MM.1S (cell line): Measurements from ENCODE around the gene PARD3.

Experiments used
- DNase-seq: peaks from one replicate; pipeline ENCODE4 v3.0.0-alpha.2; 2015
- H2AFZ ChIP-seq: fragments of 300-600 bp; sonication (generic); 2 replicates; pipeline ENCODE4 v1.6.0; 2016; ENCODE audit warnings: antibody characterized with exemption, low read length
- H3F3A ChIP-seq: fragments of 300-600 bp; sonication (generic); 2 replicates; pipeline ENCODE4 v1.6.1; 2016; ENCODE audit warnings: mild to moderate bottlenecking, antibody characterized with exemption, low read length, moderate library complexity, mixed read lengths; ENCODE audit not compliant: insufficient read depth
- H3K27ac ChIP-seq: fragments of 300-600 bp; sonication (generic); 2 replicates; pipeline ENCODE4 v1.5.1; 2016; ENCODE audit warnings: mild to moderate bottlenecking, low read length
- H3K27me3 ChIP-seq: fragments of 300-600 bp; sonication (generic); replicated peaks from 2 replicates; pipeline ENCODE4 v1.6.0; 2016; ENCODE audit warnings: low read length; ENCODE audit not compliant: insufficient read depth
- H3K36me3 ChIP-seq: fragments of 300-600 bp; sonication (generic); replicated peaks from 2 replicates; pipeline ENCODE4 v1.6.1; 2016; ENCODE audit warnings: mild to moderate bottlenecking, low read length, mixed read lengths; ENCODE audit not compliant: insufficient read depth
- H3K4me1 ChIP-seq: fragments of 300-600 bp; sonication (generic); 2 replicates; pipeline ENCODE4 v1.6.1; 2016; ENCODE audit warnings: low read length, mixed read lengths
- H3K4me2 ChIP-seq: fragments of 300-600 bp; sonication (generic); 2 replicates; pipeline ENCODE4 v1.6.0; 2016; ENCODE audit warnings: low read depth, low read length
- H3K4me3 ChIP-seq: fragments of 300-600 bp; sonication (generic); 2 replicates; pipeline ENCODE4 v1.5.1; 2016; ENCODE audit warnings: low read length, mixed read lengths
- H3K79me2 ChIP-seq: fragments of 300-600 bp; sonication (generic); 2 replicates; pipeline ENCODE4 v1.6.1; 2016; ENCODE audit warnings: mixed run types, low read length, mixed read lengths
- H3K9ac ChIP-seq: fragments of 300-600 bp; sonication (generic); 2 replicates; pipeline ENCODE4 v1.6.1; 2016; ENCODE audit warnings: low read length, mixed read lengths
- H3K9me2 ChIP-seq: fragments of 300-600 bp; sonication (generic); replicated peaks from 2 replicates; pipeline ENCODE4 v1.6.1; 2016; ENCODE audit warnings: mild to moderate bottlenecking, low read length, mixed read lengths; ENCODE audit not compliant: insufficient read depth
- H3K9me3 ChIP-seq: fragments of 300-600 bp; sonication (generic); replicated peaks from 2 replicates; pipeline ENCODE4 v1.6.1; 2016; ENCODE audit warnings: mild to moderate bottlenecking, low read length, mixed read lengths; ENCODE audit not compliant: insufficient read depth
- H4K20me1 ChIP-seq: fragments of 300-600 bp; sonication (generic); 2 replicates; pipeline ENCODE4 v1.6.1; 2016; ENCODE audit warnings: mild to moderate bottlenecking, low read length, moderate library complexity, mixed read lengths; ENCODE audit not compliant: insufficient read depth
- EZH2 ChIP-seq: fragments of 300-600 bp; sonication (generic); optimal IDR thresholded peaks from 2 replicates; pipeline ENCODE3; 2017; ENCODE audit warnings: low read depth, mild to moderate bottlenecking, antibody characterized with exemption, low read length, mixed read lengths
- EZH2phosphoT487 ChIP-seq: fragments of 300-600 bp; sonication (generic); IDR thresholded peaks from 2 replicates; pipeline ENCODE4 v1.6.1; 2018; ENCODE audit warnings: antibody characterized with exemption, low read length
- TF ChIP-seq, protein P1 (sequence below): fragments of 300-600 bp; sonication (generic); IDR thresholded peaks from 2 replicates; pipeline ENCODE4 v1.5.1; 2016; ENCODE audit warnings: antibody characterized with exemption, low read length, mixed read lengths

PARD3 gene

DNA sequence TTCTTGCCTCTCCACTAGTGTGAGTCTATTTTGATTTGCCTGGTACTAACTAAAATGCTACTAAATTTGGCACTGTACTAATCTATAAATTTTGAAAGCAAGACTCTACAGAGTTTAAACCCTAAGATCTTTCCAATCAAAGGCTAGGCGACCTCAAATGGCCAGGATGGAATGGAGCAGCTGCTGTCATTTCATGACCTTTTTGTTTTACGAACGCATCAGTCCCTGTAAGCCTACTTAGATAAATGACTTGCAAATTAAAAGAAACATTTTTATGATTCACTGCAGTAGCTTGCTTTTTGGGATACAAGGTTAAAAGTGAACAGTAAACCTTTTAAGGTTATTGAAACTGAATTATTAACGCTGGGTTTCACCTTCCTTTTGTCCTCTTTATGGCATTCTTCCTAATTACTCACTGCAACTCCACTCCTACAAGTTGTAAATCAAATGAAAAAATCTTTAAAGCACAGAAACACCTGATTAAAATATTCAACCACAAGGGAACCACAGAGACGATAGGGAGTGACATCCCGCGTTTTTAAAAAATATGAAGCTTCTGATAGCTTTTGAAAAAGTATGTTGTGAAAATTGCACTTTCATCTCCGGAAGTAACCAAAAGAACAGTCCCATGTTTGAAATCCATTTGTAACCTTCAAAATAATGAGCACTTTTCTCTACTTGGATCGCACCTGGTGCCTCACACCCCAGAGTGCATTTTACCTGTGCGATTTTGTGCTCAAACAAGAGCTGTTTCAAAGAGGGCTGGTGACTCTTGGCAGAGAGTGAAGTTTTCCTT, 595.1 kb downstream of the PARD3 start:
- H3K27ac ChIP-seq = no peak overlapping the region
- no peak overlapping the region for H3K9ac ChIP-seq
- DNase-seq = no peak
- H3K9me2 ChIP-seq = no peaks in the 10 kb centered on the region
- H4K20me1 ChIP-seq = no peaks in the 10 kb centered on the region
- no peaks in the 10 kb centered on the region for H3K36me3 ChIP-seq
- H2AFZ ChIP-seq = no peak overlapping the region
- no peak overlapping the region for H3K4me2 ChIP-seq
- no peak overlapping the region for H3K4me3 ChIP-seq
- no peaks in the 10 kb centered on the region for H3K9me3 ChIP-seq
- no peaks in the 10 kb centered on the region for H3F3A ChIP-seq
- H3K4me1 ChIP-seq = no peaks in the 10 kb centered on the region
- TF ChIP-seq EZH2phosphoT487 (no peak), EZH2 (no peak)
- TF ChIP-seq, protein P1, sequence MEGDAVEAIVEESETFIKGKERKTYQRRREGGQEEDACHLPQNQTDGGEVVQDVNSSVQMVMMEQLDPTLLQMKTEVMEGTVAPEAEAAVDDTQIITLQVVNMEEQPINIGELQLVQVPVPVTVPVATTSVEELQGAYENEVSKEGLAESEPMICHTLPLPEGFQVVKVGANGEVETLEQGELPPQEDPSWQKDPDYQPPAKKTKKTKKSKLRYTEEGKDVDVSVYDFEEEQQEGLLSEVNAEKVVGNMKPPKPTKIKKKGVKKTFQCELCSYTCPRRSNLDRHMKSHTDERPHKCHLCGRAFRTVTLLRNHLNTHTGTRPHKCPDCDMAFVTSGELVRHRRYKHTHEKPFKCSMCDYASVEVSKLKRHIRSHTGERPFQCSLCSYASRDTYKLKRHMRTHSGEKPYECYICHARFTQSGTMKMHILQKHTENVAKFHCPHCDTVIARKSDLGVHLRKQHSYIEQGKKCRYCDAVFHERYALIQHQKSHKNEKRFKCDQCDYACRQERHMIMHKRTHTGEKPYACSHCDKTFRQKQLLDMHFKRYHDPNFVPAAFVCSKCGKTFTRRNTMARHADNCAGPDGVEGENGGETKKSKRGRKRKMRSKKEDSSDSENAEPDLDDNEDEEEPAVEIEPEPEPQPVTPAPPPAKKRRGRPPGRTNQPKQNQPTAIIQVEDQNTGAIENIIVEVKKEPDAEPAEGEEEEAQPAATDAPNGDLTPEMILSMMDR = no peak
- H3K79me2 ChIP-seq = no peaks in the 10 kb centered on the region
- no peaks in the 10 kb centered on the region for H3K27me3 ChIP-seq

GRCh38 chr10:34217524-34217923, 597.6 kb downstream of the PARD3 start:
- no peaks in the 10 kb centered on the region for H3K9me2 ChIP-seq
- H3K4me1 ChIP-seq = no peaks in the 10 kb centered on the region
- H3K9ac ChIP-seq = no peak overlapping the region
- H2AFZ ChIP-seq = no peak overlapping the region
- H3K36me3 ChIP-seq = no peaks in the 10 kb centered on the region
- H3K79me2 ChIP-seq = no peaks in the 10 kb centered on the region
- no peak overlapping the region for H3K27ac ChIP-seq
- no peak overlapping the region for H3K4me3 ChIP-seq
- H4K20me1 ChIP-seq = no peaks in the 10 kb centered on the region
- H3K27me3 ChIP-seq = no peaks in the 10 kb centered on the region
- TF ChIP-seq EZH2phosphoT487 = no peak
- TF ChIP-seq, protein P1 = no peak
- no peak for TF ChIP-seq EZH2
- DNase-seq = no peak
- no peaks in the 10 kb centered on the region for H3F3A ChIP-seq
- no peaks in the 10 kb centered on the region for H3K9me3 ChIP-seq
- no peak overlapping the region for H3K4me2 ChIP-seq

DNA sequence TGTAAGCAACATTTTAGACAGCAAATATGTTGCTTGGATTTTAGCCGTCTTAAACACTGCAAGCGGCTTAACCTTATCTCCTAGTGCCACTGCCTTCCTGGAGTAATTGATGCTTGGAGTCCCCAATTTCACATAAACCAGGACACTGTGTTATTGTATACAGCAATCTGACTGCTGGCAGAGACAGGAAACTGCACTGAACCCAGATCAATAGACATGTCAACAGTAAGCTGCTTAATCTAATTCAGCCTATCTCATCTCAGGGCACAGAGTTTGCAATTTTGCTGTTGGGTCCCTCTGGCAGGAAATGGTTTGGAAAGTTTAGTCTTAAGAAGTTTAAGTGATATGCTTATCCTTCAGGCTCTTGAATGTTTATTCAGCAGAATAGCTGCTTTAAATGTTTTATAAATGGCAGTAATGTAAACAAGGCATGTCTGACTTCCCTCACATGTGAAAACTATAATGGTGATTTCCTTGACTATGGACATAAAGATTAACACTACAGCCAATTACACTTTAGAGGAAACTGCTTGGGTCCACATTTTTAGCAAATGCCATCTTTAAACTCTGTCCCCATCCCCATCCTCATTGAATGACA, 598.6 kb downstream of the PARD3 start:
- Histone ChIP-seq H3K4me3 (no peak overlapping the region), H3K36me3 (no peaks in the 10 kb centered on the region), H4K20me1 (no peaks in the 10 kb centered on the region), H3F3A (no peaks in the 10 kb centered on the region), H3K9ac (no peak overlapping the region), H3K4me2 (no peak overlapping the region), H3K9me3 (no peaks in the 10 kb centered on the region), H2AFZ (no peak overlapping the region), H3K9me2 (no peaks in the 10 kb centered on the region), H3K27ac (no peak overlapping the region), H3K79me2 (no peaks in the 10 kb centered on the region), H3K4me1 (no peaks in the 10 kb centered on the region), H3K27me3 (no peaks in the 10 kb centered on the region)
- no peak for TF ChIP-seq EZH2phosphoT487
- TF ChIP-seq, protein P1 = no peak
- no peak for TF ChIP-seq EZH2
- DNase-seq = no peak
